HL-60 (cell line): ENCODE data around the gene RHOBTB1.

ENCODE experiments used
- POLR2AphosphoS5 ChIP-seq: IDR thresholded peaks from 2 replicates; pipeline ENCODE4 v1.6.1; 2012; ENCODE audit warnings: low read depth
- SPI1 ChIP-seq: IDR thresholded peaks from 2 replicates; pipeline ENCODE4 v1.6.1; 2012; ENCODE audit warnings: low read depth, mild to moderate bottlenecking, borderline replicate concordance
- TF ChIP-seq, protein P1 (sequence below): IDR thresholded peaks from 2 replicates; pipeline ENCODE4 v1.6.1; 2012; ENCODE audit warnings: low read depth; ENCODE audit not compliant: insufficient replicate concordance
- TF ChIP-seq, protein P2 (sequence below): IDR thresholded peaks from one replicate; pipeline ENCODE4 v1.5.1; 2011; ENCODE audit warnings: low read length, control low read depth, inconsistent platforms; ENCODE audit not compliant: insufficient read depth

DNA sequence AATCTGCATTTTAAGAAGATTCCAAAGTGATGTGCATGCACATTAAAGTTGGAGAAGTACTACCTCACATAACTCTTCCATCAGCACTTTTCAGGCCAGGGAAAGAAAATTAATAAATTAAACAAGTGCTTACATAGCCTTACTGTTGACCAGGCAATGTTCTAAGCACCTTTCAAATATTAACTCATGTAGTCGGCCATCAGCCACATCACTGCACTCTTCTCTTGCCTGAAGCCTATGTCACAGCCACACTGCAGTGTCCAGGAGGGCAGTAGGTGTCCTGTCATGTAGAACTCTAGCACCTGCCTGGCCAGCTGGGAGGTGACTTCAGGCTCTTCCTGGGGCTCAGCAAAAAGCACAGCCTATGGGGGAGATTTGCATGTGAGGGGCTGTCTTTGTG lies 94.2 kb downstream of the RHOBTB1 start:
- TF ChIP-seq, protein P1, sequence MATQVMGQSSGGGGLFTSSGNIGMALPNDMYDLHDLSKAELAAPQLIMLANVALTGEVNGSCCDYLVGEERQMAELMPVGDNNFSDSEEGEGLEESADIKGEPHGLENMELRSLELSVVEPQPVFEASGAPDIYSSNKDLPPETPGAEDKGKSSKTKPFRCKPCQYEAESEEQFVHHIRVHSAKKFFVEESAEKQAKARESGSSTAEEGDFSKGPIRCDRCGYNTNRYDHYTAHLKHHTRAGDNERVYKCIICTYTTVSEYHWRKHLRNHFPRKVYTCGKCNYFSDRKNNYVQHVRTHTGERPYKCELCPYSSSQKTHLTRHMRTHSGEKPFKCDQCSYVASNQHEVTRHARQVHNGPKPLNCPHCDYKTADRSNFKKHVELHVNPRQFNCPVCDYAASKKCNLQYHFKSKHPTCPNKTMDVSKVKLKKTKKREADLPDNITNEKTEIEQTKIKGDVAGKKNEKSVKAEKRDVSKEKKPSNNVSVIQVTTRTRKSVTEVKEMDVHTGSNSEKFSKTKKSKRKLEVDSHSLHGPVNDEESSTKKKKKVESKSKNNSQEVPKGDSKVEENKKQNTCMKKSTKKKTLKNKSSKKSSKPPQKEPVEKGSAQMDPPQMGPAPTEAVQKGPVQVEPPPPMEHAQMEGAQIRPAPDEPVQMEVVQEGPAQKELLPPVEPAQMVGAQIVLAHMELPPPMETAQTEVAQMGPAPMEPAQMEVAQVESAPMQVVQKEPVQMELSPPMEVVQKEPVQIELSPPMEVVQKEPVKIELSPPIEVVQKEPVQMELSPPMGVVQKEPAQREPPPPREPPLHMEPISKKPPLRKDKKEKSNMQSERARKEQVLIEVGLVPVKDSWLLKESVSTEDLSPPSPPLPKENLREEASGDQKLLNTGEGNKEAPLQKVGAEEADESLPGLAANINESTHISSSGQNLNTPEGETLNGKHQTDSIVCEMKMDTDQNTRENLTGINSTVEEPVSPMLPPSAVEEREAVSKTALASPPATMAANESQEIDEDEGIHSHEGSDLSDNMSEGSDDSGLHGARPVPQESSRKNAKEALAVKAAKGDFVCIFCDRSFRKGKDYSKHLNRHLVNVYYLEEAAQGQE = no peak
- TF ChIP-seq, protein P2, sequence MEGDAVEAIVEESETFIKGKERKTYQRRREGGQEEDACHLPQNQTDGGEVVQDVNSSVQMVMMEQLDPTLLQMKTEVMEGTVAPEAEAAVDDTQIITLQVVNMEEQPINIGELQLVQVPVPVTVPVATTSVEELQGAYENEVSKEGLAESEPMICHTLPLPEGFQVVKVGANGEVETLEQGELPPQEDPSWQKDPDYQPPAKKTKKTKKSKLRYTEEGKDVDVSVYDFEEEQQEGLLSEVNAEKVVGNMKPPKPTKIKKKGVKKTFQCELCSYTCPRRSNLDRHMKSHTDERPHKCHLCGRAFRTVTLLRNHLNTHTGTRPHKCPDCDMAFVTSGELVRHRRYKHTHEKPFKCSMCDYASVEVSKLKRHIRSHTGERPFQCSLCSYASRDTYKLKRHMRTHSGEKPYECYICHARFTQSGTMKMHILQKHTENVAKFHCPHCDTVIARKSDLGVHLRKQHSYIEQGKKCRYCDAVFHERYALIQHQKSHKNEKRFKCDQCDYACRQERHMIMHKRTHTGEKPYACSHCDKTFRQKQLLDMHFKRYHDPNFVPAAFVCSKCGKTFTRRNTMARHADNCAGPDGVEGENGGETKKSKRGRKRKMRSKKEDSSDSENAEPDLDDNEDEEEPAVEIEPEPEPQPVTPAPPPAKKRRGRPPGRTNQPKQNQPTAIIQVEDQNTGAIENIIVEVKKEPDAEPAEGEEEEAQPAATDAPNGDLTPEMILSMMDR = no peak
- TF ChIP-seq POLR2AphosphoS5 = no peak
- no peak for TF ChIP-seq SPI1
